GM08714 (cell line): ENCODE data around the gene OBSCN.

Experiments used
- H3K4me3 ChIP-seq: fragments of 200-500 bp; sonication (Bioruptor generic); 2 replicates; pipeline ENCODE4 v1.5.1; 2014; ENCODE audit warnings: mild to moderate bottlenecking, low read length, inconsistent platforms
- ZNF274 ChIP-seq: IDR thresholded peaks from 2 replicates; pipeline ENCODE4 v1.6.1; 2012; ENCODE audit warnings: mild to moderate bottlenecking, low read depth, low read length

OBSCN gene

DNA sequence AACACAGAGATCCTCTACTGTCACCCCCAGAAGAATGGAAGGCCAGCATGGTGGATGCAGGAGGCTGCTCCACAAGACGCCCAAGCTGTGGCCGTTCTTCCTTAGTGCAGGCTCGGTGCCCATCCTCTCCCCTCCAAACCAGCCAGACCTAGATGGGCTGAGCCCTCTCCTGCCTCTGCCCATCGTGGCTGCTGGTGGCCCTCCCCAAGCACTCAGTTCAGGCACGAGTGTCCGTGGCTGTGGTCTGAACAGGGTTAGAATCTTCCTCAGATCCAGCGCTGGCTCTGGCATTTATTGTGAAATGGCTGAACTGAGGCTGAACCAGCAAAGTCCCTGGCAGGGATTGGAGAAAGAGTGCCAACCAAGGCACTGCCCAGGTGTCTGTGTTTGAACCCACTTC lies 139.3 kb downstream of the OBSCN start:
- no peak for TF ChIP-seq ZNF274
- no peak overlapping the region for H3K4me3 ChIP-seq

DNA sequence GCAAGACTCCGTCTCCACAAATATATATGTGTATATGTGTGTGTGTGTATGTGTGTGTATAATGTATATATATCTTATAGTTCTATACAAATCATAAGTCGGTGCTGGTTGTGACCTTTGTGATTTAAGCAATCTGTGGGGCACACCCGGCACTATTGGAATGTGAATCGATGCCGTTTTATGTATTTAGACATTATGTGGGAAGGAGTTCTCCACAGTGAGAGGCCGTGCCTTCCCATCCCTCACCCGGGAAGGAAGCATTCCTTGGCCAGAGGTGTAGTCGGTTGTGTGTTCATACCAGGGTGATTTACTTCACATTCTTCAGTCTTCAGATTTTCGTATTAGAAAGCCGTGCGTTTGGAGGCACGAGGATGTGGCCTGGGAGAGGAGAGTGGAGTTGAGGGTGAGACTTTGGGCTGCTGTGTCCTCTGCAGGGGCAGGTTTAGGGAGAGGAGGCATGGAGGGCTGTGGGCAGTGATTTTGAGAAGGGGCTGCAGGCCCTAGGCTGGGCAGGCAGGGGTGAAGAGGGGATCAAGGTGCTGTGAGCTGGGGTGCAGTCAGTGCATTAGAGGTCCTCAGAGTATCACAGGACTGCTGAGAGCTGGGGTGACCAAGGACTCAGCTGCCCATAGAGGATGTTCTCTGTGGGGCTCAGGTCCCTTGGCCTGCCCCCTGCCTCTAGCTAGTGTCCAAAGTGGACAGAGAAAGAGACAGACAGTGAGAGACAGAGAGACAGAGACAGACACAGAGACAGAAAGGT lies 141.0 kb downstream of the OBSCN start:
- H3K4me3 ChIP-seq = no peak overlapping the region
- no peak for TF ChIP-seq ZNF274

DNA sequence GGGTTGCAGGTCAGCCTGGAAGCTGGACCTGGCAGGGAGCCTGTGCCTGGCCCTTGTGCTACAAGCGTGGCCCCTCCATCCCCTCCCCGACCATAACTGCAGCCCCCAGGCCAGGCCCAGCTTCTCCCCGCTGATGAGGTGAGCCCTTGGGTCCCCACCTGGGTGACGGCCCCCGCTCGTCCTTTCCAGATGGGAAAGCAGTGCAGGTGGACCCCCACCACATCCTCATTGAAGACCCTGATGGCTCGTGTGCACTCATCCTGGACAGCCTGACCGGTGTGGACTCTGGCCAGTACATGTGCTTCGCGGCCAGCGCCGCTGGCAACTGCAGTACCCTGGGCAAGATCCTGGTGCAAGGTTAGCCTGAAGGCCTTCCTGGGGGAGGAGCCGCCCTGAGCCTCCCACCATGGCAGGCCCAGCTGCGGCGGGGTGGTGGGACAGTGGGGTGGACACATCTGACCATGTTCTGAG lies 141.9 kb downstream of the OBSCN start:
- H3K4me3 ChIP-seq = no peak overlapping the region
- TF ChIP-seq ZNF274 = no peak

DNA sequence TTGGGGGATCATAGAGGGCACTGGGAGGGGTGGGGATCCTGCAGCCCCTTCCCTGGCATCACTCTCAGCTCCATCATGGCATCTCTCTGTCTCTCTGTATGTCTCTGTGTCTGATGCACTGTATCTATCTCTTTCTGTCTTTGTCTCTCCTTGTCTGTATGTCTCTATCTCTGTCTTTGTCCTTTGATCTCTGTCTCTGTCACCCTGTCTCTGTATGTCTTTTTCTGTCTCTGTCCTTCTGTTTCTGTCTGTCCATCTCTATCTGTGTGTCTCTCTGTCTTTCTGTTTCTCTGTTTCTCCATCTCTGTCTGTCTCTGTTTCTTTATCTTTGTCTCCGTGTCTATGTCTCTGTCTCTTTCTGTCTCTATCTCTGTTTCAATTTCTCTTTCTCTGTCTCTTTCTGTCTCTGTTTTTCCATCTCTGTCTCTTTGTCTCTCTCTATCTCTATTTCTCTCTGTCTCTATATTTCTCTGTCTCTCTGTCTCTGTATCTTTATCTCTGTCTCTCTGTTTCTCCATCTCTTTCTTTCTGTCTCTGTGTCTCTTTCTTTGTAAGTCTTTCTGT lies 142.4 kb downstream of the OBSCN start:
- no peak overlapping the region for H3K4me3 ChIP-seq
- no peak for TF ChIP-seq ZNF274

DNA sequence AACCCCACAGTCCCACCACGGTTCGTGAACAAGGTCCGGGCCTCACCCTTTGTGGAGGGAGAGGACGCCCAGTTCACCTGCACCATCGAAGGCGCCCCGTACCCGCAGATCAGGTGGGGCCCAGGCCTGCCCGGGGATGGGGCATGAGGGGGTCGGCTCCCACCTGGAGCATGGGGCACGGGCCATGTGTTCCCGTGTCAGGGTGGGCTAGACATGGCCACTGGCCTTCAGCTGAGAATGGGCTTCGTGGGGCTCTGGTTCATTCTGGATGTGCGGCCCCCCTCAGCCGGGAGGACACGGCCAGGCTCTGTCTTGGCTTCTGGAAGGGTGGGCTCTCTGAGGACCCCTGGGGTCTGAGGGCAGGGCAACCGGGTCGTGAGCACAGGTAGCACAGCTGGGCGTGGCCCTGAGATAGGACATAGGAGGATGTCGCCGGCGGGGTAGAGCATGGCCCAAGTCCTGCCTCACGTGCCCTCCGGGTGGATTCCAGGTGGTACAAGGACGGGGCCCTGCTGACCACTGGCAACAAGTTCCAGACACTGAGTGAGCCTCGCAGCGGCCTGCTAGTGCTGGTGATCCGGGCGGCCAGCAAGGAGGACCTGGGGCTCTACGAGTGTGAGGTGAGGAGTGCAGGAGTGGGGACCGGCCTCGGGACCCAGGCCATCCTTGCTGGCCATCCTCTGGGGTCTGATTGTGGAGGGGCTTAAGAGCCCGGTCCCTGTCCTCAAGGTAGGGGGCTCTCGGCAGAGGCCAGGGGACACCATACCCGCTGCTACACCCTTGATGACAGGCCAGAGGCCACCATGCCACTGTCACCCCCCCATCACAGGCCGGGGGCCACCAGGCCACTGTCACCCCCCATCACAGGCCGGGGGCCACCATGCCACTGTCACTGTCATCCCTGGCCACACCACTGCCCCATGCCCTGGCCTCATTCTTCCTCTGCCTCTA lies 143.3 kb downstream of the OBSCN start:
- TF ChIP-seq ZNF274 = no peak
- H3K4me3 ChIP-seq = no peak overlapping the region

DNA sequence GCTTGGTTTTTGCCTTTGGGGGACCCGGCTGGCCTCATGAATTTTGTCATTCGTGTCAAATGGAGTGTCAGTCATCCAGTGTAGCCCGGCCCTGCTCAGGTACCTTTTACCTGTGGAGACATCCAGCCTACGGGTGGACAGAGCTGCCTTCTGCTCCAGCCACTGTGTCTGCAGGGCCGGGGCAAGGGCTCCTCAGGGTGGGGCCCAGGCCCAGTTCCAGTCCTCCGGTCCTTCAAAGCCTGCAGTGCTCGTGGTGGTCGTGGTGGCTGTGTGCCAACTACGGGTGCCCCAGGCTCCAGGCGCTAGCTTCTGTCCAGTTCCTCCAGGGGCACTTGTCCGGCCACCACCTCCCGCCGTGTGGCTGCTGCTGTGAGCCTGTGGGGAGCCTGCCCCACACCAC lies 144.0 kb downstream of the OBSCN start:
- no peak overlapping the region for H3K4me3 ChIP-seq
- TF ChIP-seq ZNF274 = no peak

DNA sequence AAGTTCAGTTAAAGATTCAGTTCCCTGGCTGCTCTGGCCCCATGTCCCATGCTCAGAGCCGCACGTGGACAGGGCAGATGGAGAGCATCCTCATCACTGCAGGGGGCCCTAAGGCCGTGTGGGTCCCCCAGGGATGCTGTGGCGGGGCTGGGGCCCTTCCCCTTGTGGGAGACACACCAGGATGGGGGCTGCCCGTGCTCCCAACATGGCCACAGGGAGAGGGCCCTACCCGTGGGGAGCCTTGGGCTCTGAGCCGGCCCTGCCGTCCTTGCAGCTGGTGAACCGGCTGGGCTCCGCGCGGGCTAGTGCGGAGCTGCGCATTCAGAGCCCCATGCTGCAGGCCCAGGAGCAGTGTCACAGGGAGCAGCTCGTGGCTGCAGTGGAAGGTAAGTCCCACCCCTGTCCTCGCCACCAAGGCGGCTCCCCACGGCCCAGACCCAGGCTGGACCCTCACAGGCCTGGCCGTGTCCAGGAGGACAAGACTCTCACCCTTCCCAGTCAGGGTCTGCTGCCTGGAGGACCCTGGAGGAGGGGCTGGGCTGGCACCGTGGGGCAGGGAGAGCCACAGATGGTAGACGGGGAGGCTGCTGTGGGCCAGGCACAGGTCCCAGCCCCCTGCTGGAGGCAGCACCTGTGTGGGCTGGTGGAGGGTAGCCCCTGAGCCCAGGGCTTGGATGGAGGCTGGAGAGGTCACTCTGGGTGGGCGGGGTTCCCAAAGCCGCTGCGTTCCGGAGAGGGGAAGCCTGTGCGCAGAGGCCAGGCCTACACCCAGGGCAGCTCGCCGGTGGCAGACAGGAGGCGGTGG lies 145.0 kb downstream of the OBSCN start:
- no peak for TF ChIP-seq ZNF274
- no peak overlapping the region for H3K4me3 ChIP-seq

DNA sequence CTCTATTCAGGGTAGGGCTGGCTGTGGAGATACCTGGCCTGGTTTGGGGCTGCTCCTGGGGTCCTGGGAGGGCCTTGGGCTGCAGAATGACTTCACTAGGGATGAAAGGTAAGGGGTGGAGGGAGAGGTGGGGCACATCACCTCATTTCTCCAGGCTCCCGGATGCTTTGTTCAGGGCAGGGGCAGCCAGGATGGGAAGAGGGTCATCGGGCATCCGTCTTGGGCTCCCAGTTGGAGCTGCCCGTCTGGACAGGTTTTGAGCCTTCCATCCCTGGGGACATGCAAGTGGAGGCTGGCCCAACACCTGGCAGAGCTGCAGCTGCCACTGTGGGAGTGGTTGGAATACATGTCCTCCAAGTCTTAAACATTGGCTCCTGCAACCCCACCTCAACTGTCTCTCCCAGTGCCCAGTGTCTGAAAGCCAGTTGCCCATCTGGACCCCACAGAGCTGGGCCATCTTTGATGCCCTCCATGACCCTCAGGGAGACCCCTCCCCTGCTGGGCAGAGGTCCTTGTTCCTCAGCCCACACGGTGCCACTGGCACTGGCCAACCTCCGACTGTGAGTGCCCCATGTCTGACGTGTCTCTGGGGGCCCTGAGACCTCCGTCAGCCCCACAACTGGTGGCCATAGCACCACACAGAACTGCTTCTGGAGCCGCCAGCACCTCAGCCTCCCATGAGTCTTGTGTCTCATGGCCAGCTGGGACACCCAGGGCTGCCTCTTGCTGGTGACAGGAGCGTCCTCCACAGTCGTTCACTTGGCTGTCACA lies 145.9 kb downstream of the OBSCN start:
- no peak overlapping the region for H3K4me3 ChIP-seq
- no peak for TF ChIP-seq ZNF274

DNA sequence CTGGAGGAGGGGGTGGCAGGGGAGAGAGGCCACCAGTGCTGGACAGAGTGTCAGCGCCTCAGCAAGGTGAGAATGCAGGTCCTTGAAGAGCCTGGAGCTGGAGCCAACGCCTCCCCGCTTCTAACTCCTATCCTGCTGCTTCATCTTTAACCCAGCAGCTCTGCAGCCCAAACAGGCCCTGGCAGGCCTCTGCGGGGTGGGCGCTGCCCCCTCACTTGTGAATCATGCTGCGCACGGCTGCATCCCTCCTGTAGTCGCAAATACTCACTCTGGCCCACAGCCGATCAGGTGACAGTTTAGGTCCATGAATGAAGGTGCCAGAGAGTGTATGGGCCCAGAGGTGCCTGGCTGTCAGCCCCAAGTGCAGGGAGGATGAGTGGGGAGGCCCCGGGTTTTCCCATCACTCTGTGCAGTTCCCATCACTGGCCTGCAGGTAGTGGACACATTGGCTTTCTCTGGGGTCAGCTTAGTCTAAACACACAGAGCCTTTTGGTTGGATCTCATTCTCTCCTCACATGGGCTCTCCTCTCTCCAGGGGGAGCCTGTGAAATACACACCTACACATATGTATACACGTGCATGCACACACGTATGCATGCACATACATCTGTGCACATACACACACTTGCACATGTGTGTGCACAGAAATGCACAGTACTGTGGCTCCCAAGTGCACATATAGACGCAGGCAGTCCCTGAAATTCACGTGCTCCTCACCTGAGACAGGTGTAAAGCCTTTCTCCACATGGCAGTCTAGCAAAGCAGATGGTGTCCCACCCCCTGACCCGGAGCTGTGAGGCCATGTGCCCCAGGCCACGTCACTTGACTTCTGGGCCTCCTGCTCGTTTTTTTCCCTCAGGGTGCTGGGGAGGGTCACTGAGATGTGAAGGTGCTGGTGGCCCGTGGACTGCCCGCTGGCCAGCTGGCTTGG lies 146.8 kb downstream of the OBSCN start:
- H3K4me3 ChIP-seq = no peak overlapping the region
- no peak for TF ChIP-seq ZNF274

DNA sequence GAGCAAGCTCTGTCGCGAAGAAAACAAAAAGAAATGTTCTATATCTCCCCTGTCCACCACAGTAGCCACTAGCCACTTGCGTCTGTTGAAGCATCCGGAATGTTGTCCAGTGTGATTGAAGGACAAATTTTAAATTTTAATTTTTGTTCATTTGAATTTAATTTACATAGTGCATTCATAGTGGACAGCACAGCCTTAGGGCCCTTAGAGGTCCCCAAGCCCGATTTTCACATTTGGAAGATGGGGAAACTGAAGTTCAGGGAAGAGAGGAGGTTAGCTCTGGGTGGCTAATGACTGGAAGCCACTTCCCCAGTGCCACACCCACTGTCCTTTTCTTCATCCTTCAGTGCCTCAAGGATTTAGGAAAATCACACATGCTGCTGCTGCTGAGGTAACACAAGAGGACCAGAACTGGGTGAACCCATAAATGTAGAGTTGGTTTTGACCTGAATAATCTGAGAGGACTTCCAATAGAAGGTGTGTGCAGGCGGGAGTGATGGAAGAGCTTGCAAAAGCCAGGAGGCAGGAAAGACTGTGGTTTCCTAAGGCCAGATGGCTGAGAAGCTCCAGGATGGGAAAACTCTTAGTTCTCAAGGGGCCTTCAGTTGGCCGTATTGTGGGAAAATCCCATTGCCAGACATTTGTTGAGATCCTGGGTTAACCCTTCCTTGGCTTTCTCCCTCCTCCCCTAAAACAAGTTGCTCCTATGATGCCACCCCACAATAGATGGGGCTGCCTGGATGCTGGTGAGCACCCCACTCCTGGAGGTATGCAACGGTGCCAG lies 149.2 kb downstream of the OBSCN start:
- no peak for TF ChIP-seq ZNF274
- no peak overlapping the region for H3K4me3 ChIP-seq

DNA sequence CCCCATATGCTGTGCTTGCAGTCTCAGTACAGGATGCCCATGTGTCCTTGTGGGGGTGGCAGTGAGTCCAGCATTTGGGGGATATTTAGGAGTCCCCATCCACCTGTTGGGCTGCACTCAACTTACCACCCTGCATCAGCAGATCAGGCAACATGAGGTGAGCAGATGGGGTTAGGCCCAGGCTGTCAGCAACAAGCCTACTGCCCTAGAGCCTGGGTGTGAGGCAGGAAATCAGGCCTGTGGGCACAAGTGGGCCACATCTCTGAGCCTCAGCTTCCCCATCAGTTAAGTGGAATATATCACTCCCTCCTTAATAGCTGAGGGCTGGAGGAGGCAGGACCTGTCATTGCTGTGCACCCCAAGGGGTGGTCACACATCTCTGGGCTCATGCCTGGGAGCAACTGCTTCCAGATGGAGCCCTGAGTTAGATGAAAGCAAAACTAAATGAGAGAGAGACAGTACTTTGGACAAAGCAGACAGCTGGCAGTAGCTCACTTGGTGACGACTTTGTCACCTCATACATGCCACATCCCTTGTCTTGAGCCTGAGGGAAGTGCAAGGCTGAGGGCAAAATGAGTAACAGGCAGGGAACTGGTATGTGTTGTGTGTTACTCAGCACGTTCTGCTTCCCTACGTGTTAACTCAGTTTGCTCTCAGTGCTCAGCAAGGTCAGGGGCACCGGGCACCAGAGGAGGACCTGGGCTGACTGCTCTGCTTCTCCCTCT lies 150.4 kb downstream of the OBSCN start:
- no peak overlapping the region for H3K4me3 ChIP-seq
- TF ChIP-seq ZNF274 = no peak
